ENCODE results near the gene CCDC159. TPM values are rescaled to one million over a fixed set of nuclear protein-coding genes. Genes with fewer than 3 reads are reported as not detected.

Gene CCDC159
- total and polyA plus RNA-seq, 7 donors = 2.4 to 9.2 (median 5.3) TPM

- WGBS, 3 donors = 38 to 67% (median 61%) methylated on average over 43 of the region's 43 CpGs
- ATAC-seq = peak in 3 of 4 donors; percentile 25 to 39 (median 36)
- Histone ChIP-seq H3K27ac (no peak overlapping the region), H3K4me1 (peaks cover under 1% of the 10 kb centered on the region), H3K27me3 (ENCODE audit: insufficient read depth in 3 of 3, low read length in 2 of 3) (no peaks in the 10 kb centered on the region), H3K9me3 (no peaks in the 10 kb centered on the region), H3K36me3 (ENCODE audit: insufficient read depth in 1 of 2, low read depth in 1 of 2) (peaks cover 0 to 74% of the 10 kb centered on the region in 2 donors), H3K4me3 (no peak overlapping the region)
- TF ChIP-seq CTCF (IDR thresholded peaks at IDR 0.05) = no peak
- DNase-seq = peak in 1 of 2 donors; percentile 66
- intact Hi-C loops (cut with DNase I) = no loop called here
Measured at GRCh38 chr19:11361037-11361770, 14.9 kb downstream of the CCDC159 start.

GRCh38 chr19:11361771-11362731, 15.7 kb downstream of the CCDC159 start:
- H3K27me3 ChIP-seq (ENCODE audit: insufficient read depth in 3 of 3, low read length in 2 of 3) = no peaks in the 10 kb centered on the region
- intact Hi-C loops (cut with DNase I) = no loop called here
- H3K27ac ChIP-seq = no peak overlapping the region
- H3K9me3 ChIP-seq = no peaks in the 10 kb centered on the region
- no peaks in the 10 kb centered on the region for H3K4me1 ChIP-seq
- DNase-seq (no peak), ATAC-seq (no peak)
- peaks cover 0 to 83% of the 10 kb centered on the region in 2 donors for H3K36me3 ChIP-seq (ENCODE audit: insufficient read depth in 1 of 2, low read depth in 1 of 2)
- H3K4me3 ChIP-seq = no peak overlapping the region
- TF ChIP-seq CTCF (IDR thresholded peaks at IDR 0.05) = no peak
- 71 to 86% (median 82%) methylated on average over 35 of the region's 35 CpGs for WGBS, 3 donors

DNA sequence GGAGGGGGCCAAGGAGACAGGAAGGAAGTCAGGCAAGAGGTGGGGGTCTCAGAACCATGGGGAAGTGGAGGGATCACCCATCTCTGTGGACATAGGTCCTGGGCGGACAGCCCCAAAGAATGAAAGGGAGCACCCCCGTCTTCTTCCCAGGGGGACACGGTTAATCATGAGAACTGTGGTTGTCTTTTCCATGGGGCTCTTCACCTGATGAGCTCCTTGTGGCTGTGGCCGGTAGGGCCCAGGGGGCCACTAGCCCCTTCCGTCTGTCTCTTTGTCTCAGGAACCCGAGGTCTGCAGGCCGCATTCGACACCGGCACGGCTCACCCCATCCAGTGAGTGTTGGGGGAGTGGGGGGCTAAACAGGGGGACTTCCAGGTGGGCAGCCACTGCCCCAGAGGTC, 17.6 kb downstream of the CCDC159 start:
- no peak overlapping the region for H3K27ac ChIP-seq
- TF ChIP-seq CTCF (IDR thresholded peaks at IDR 0.05) = no peak
- no peak for DNase-seq
- H3K27me3 ChIP-seq (ENCODE audit: insufficient read depth in 3 of 3, low read length in 2 of 3) = no peaks in the 10 kb centered on the region
- intact Hi-C loops (cut with DNase I) = no loop called here
- 85 to 91% (median 89%) methylated on average over 10 of the region's 10 CpGs for WGBS, 3 donors
- no peak for ATAC-seq
- no peaks in the 10 kb centered on the region for H3K9me3 ChIP-seq
- H3K4me3 ChIP-seq = no peak overlapping the region
- peaks cover 0 to 83% of the 10 kb centered on the region in 2 donors for H3K36me3 ChIP-seq (ENCODE audit: insufficient read depth in 1 of 2, low read depth in 1 of 2)
- no peaks in the 10 kb centered on the region for H3K4me1 ChIP-seq

DNA sequence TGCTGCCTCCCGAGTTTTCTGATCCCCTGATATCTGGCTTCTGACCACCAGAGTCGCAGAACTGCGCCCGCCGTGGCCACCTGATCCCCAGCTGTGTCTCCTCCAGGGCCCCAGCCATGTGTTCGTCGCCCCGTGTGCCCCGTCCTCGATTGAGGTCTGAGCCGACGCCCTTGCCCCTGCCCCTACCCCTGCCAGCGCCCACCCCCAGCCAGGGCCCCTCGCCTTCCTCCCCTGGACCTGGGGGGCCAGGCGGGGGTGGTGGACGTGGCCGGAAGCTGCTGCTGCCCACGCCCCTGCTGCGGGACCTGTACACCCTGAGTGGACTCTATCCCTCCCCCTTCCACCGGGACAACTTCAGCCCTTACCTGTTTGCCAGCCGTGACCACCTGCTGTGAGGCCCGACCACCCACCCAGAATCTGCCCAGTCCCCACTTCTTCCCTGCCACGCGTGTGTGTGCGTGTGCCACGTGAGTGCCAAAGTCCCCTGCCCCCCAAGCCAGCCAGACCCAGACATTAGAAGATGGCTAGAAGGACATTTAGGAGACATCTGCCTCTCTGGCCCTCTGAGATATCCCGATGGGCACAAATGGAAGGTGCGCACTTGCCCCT, 18.1 kb downstream of the CCDC159 start:
- H3K36me3 ChIP-seq (ENCODE audit: insufficient read depth in 1 of 2, low read depth in 1 of 2) = peaks cover 0 to 79% of the 10 kb centered on the region in 2 donors
- ATAC-seq = peak in 1 of 4 donors; percentile 20

More for the DNA sequence above, 18.1 kb downstream of the CCDC159 start:
- no peak for TF ChIP-seq CTCF (IDR thresholded peaks at IDR 0.05)
- Histone ChIP-seq H3K27ac (no peak overlapping the region), H3K9me3 (no peaks in the 10 kb centered on the region), H3K4me3 (no peak overlapping the region), H3K4me1 (no peaks in the 10 kb centered on the region), H3K27me3 (ENCODE audit: insufficient read depth in 3 of 3, low read length in 2 of 3) (no peaks in the 10 kb centered on the region)
- DNase-seq = no peak
- intact Hi-C loops (cut with DNase I) = no loop called here
- WGBS, 3 donors = 87 to 90% (median 89%) methylated on average over 25 to 28 of the region's 28 CpGs
